Loucy (cell line): Measurements from ENCODE around the gene TDRD10.

Source experiments
- EZH2phosphoT487 ChIP-seq: fragments of 200-600 bp; IDR thresholded peaks from 2 replicates; pipeline ENCODE4 v1.6.1; 2018; ENCODE audit warnings: antibody characterized with exemption, mild to moderate bottlenecking, moderate library complexity, borderline replicate concordance
- TF ChIP-seq, protein P1 (sequence below): fragments of 200-600 bp; sonication (generic); conservative IDR thresholded peaks from 2 replicates; pipeline ENCODE4 v1.5.1; 2014; ENCODE audit warnings: mild to moderate bottlenecking, antibody characterized with exemption, low read length

DNA sequence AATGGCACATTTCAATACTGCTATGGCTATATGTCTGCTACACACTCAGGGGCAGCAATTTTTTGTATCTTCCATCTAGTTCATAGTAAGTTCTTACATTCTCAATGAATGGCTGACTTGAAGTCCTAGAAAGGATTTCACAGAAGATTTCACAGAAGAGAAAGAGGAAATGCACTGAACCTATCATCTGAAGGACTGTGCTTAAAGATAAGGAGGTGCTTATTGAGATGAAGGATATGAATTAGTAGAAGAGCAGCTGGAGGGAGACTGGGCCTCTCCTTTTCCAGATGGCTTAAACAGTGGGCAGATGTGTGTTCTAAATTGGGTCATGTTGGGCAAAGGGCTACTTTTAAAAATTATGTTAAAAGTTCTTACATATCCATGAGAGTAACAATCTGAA, 91.4 kb downstream of the TDRD10 start:
- TF ChIP-seq, protein P1, sequence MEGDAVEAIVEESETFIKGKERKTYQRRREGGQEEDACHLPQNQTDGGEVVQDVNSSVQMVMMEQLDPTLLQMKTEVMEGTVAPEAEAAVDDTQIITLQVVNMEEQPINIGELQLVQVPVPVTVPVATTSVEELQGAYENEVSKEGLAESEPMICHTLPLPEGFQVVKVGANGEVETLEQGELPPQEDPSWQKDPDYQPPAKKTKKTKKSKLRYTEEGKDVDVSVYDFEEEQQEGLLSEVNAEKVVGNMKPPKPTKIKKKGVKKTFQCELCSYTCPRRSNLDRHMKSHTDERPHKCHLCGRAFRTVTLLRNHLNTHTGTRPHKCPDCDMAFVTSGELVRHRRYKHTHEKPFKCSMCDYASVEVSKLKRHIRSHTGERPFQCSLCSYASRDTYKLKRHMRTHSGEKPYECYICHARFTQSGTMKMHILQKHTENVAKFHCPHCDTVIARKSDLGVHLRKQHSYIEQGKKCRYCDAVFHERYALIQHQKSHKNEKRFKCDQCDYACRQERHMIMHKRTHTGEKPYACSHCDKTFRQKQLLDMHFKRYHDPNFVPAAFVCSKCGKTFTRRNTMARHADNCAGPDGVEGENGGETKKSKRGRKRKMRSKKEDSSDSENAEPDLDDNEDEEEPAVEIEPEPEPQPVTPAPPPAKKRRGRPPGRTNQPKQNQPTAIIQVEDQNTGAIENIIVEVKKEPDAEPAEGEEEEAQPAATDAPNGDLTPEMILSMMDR: no peak
- no peak for TF ChIP-seq EZH2phosphoT487
